T47D (cell line): ENCODE measurements around the gene PALMD.

Experiments
- DNase-seq, 2 experiments: peaks; one replicate each; pipeline versions ENCODE4 v3.0.0 to v3.0.0-alpha.2; 2011 to 2012; ENCODE audit warnings: low read depth in 1 of 2, low spot score in 1 of 2
- JUND ChIP-seq: IDR thresholded peaks from 2 replicates; pipeline ENCODE4 v1.6.1; 2012; ENCODE audit warnings: low read depth
- in situ Hi-C: cut with HindIII; loops from 2 replicates; pipeline ENCODE4 v1.10.0; 2016; ENCODE audit warnings: low sequenced_read_pairs, low pct_unique_long_range_greater_than_20kb

PALMD gene

GRCh38 chr1:99640672-99641071 is 5.2 kb upstream of the PALMD start:
- no peak for TF ChIP-seq JUND

GRCh38 chr1:99641558-99641957 is 4.4 kb upstream of the PALMD start:
- in situ Hi-C loops = no loop called here
- TF ChIP-seq JUND = no peak
- no peak for DNase-seq

More at GRCh38 chr1:99640672-99641071, 5.2 kb upstream of the PALMD start:
- no peak for DNase-seq
- in situ Hi-C loops = no loop called here

- in situ Hi-C loops = no loop called here
- no peak for DNase-seq
- TF ChIP-seq JUND = no peak
Measured at GRCh38 chr1:99642053-99642452, 3.9 kb upstream of the PALMD start.

GRCh38 chr1:99643021-99643779 is 2.7 kb upstream of the PALMD start:
- no peak for TF ChIP-seq JUND
- in situ Hi-C loops = no loop called here
- DNase-seq = no peak

- in situ Hi-C loops = no loop called here
- DNase-seq = no peak
- TF ChIP-seq JUND = no peak
Measured at GRCh38 chr1:99644279-99645004, 1.5 kb upstream of the PALMD start.

GRCh38 chr1:99645203-99645602 is 710 bp upstream of the PALMD start:
- in situ Hi-C loops = no loop called here
- TF ChIP-seq JUND = no peak
- DNase-seq = peak in 1 of 2 experiments; percentile 81

GRCh38 chr1:99646868-99647267 is 955 bp downstream of the PALMD start:
- in situ Hi-C loops = no loop called here
- no peak for TF ChIP-seq JUND
- DNase-seq = no peak

GRCh38 chr1:99647490-99647889 is 1.6 kb downstream of the PALMD start:
- TF ChIP-seq JUND = no peak
- in situ Hi-C loops = no loop called here
- no peak for DNase-seq

GRCh38 chr1:99648107-99648506 is 2.2 kb downstream of the PALMD start:
- in situ Hi-C loops = no loop called here
- no peak for TF ChIP-seq JUND
- peak in 1 of 2 experiments; percentile 43 for DNase-seq

GRCh38 chr1:99650030-99650429 is 4.1 kb downstream of the PALMD start:
- DNase-seq = no peak
- in situ Hi-C loops = no loop called here
- TF ChIP-seq JUND = no peak

GRCh38 chr1:99650773-99651437 is 5.0 kb downstream of the PALMD start:
- TF ChIP-seq JUND = no peak
- in situ Hi-C loops = no loop called here
- DNase-seq = no peak

GRCh38 chr1:99652881-99653281 is 7.0 kb downstream of the PALMD start:
- no peak for TF ChIP-seq JUND

GRCh38 chr1:99655376-99655775 is 9.5 kb downstream of the PALMD start:
- in situ Hi-C loops = no loop called here
- no peak for TF ChIP-seq JUND
- DNase-seq = no peak

More at GRCh38 chr1:99652881-99653281, 7.0 kb downstream of the PALMD start:
- in situ Hi-C loops = no loop called here
- DNase-seq = no peak
